GM19463 (cell line): ENCODE measurements around the gene WIF1.
A peak's percentile ranks its signal among the peaks of the same experiment; 100 is the strongest.

ENCODE experiments used
- ATAC-seq: cut with Tn5 transposase; IDR thresholded peaks from one replicate; pipeline ENCODE4 v1.9.1; 2021; ENCODE audit warnings: mild to moderate bottlenecking, moderate library complexity; ENCODE audit not compliant: unreplicated experiment

Gene WIF1, protein sequence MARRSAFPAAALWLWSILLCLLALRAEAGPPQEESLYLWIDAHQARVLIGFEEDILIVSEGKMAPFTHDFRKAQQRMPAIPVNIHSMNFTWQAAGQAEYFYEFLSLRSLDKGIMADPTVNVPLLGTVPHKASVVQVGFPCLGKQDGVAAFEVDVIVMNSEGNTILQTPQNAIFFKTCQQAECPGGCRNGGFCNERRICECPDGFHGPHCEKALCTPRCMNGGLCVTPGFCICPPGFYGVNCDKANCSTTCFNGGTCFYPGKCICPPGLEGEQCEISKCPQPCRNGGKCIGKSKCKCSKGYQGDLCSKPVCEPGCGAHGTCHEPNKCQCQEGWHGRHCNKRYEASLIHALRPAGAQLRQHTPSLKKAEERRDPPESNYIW

DNA sequence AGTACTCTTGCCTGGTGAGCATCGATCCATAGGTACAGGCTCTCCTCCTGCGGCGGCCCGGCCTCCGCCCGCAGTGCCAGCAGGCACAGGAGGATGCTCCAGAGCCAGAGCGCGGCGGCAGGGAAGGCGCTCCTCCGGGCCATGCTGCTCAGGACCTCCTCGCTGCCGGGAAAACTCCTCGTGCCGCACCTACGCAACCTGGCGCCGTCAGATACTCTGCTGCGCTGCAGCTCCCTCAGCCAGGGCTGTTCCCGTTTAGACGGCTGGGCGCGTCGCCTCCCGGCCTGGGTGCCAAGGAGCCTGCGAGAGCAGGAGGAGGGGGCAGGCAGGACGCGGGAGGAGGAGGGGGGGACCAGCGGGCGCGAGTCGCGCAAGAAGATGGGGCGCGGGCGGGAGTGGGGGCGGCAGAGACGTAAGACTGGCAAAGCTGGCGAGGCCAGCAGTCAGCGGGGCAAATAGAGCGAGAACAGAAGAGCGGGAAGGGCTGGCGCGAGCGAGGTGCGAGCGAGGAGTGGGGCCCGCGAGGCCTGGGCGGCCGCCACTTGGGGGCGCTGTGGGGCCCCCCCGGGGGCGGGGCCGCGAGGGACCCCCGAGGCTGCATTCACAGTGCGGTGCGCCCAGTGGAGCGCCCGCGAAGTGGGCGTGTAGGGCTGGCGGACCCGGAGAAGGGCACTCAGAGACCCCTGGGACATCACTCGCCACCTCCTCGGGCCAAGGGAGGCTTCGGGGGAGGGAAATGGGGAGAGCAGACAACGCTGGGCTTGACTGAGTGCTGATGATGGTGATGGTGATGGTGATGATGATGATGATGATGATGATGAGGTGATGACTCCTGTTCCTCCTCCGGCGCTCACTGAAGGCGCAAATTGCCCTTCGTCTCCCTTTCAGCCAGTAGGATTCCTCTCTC, at the start of gene WIF1:
WIF1 (minus strand) TSS at position 257 of the 907 bp plus-strand sequence; CDS start at position 143, 114 bp downstream.
- peak; percentile 67 for ATAC-seq

DNA sequence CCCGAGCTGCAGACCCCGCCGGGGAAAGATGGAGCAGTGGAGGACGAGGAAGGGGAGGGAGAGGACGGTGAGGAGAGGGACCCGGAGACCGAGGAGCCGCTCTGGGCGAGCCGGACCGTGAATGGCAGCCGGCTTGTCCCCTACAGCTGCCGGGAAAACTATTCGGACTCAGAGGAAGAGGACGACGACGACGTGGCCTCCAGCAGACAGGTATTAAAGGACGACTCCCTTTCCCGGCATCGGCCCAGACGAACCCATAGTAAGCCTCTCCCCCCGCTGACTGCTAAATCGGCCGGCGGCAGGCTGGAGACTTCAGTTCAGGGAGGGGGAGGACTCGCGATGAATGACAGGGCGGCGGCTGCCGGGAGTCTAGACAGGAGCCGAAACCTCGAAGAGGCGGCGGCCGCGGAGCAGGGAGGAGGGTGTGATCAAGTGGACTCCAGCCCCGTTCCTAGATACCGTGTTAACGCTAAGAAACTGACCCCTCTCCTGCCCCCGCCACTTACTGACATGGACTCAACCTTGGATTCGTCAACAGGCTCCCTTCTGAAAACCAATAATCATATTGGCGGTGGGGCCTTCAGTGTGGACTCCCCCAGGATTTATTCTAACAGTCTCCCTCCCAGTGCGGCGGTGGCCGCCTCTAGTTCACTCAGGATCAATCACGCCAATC, 49.2 kb upstream of the WIF1 start:
- ATAC-seq, result peak; percentile 45

DNA sequence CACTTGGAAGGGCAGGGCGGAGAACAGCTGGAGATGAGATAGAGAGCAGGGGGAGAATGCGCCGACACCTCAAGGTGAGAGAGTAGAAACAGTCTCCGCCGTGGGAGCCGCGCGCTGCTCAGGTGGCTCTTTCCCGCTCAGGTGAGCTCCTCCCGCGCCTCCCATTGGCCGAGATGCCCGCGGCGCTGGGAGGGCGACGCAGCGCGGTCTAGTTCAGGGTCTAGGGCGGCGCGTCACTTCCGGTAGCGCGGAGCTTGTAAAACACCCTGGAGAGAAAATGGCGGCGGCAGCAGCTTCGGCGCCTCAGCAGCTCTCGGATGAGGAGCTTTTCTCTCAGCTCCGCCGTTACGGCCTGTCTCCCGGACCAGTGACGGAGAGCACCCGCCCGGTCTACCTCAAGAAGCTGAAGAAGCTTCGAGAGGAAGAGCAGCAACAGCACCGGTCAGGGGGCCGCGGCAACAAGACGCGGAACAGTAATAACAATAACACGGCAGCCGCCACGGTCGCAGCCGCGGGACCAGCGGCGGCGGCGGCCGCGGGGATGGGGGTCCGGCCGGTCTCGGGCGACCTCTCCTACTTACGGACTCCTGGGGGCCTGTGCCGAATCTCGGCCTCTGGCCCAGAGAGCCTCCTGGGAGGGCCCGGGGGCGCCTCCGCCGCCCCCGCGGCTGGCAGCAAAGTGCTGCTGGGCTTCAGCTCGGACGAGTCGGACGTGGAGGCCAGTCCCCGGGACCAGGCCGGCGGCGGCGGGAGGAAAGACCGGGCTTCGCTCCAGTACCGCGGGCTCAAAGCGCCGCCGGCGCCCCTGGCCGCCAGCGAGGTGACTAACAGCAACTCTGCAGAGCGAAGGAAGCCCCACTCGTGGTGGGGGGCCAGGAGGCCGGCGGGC, 48.5 kb upstream of the WIF1 start, which contains the start of gene LEMD3:
LEMD3 (plus strand) TSS at position 264 of the 889 bp plus-strand sequence; CDS start at position 278, 14 bp downstream.
- ATAC-seq, result peak; percentile 91

DNA sequence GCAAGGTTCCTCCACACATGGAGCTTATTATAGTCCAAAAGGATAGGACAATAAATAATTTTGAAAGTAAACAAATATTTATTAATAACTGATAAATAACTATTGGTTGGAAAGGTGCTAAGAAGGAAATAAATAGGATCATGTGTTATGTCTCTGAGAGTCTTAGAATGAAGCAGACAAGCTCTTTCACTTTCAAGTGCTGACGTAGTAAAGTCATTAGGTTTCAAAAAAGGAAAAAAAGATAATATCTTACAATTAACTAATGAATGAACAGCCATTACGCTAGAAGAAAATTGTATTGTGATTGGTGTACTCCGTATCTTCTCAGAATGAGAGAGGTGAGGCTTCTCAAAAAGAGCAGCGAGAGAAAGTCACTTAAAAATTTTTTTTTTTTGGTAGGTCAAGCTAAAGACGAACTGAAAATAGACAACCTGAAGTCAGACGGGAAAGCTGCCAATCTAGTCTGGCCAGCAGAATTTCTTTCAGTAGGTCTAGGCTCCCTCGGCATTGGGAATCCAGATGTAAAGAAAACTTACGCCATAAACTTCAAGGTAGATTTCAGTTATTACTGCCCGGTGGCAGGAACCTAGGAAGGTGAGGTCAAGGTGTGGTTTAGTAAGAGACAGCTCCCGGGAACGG, 47.7 kb upstream of the WIF1 start:
- ATAC-seq, result peak; percentile 1

DNA sequence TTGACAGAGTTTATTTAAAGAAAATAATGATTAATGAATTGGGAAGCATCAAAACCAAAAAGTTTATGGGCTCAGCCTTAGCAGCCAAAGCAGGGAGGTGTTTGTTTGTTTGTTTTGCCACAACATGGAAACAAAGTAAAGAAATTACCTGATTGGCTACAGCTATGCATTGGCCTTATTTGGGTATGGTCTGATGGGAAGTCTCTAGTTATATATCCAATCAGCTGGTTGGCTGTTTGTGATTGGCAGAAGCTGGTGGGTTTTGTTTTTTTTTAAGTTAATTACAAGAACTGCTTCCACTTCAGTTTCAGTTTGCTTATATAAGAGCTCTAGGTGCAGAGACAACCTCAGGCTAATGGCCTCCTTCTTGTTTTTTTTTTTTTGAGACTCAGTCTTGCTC, 43.7 kb upstream of the WIF1 start:
- no peak for ATAC-seq

DNA sequence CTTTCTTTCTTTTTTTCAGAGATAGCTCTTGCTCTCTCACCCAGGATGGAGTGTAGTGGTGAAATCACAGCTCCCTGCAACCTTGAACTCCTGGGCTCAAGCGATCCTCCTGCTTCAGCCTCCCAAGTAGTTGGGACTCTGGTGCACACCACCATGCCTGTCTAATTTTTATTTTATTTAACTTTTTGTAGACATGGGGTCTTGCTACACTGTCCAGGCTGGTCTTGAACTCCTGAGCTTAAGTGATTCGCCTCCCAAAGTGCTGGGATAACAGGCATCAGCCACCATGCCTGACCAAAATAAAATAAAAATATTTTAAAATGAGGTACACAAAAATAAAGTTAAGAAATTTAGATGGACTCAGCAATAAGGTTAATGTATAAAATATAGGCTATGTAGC, 43.1 kb upstream of the WIF1 start:
- no peak for ATAC-seq

DNA sequence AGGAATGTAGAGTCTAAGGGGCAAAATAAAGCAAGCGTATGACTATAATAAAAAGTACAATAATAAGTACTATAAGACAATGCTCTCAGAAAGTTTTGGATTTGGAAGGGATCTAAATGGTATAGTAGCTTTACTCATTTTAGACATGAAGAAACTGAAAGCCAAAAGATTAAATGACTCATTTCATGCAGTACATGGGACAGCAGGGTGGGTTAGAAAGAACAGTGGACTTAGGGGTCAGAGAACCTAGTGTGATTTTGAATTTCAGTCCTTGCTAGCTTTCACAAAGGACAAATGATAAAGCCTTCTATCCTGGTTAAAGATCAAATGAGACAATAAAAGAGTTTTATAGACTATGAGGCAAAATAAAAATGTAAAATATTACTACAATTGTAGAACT, 41.5 kb upstream of the WIF1 start:
- peak; percentile 64 for ATAC-seq

DNA sequence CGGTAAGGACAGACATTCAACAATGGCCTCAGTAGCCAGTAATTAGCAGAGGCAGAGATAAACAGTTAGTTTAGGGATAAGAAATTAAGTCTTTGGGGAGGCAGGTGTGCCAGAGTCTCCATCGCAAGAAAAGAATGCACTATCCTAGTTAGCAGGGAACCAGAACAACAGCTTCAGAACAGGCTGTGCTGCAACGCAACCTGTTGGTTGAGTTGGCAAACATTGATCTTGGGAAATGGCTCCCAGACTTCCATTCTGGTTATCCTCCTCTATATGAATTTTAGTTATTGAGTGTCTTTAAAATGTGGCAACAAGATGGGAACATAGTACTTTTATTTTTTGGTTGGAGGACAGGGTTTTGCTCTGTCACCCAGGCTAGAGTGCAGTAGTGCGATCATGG, 36.0 kb upstream of the WIF1 start:
- ATAC-seq, result no peak

DNA sequence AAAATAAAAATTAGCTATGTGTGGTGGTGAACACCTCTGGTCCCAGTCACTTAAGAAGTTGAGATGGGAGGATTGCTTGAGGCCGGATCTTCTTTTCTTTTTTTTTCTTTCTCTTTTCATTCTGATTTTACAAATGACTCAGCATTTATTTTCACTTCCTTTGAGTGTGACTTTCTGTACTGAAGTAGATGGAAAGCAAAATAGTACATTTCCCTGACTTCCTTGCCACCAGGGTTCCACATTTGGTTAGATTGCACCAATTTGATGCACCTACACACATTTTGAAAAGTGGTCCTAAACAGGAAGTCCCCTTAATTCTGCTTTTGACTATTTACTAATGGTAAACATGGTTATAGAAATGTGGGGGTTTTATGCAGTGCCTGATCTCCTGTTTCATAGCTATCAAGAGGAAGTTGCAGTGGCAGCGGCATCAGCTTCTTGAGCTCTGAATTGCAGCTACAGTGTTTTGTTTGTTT, 35.3 kb upstream of the WIF1 start:
- ATAC-seq, result peak; percentile 87

DNA sequence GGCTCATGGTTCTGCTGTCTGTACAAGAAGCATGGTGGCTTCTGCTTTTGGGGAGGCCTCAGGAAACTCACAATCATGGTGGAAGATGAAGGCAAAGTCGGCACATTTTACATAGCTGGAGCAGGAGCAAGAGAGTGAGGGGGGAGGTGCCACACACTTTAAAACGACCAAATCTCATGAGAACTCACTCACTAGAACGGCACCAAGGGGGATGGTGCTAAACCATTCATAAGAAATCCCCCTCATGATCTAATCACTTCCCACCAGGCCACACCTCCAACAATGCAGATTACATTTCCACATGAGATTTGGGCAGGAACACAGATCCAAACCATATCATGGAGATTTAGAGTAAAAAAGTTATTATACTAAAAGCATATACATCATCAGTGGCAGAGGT, 34.7 kb upstream of the WIF1 start:
- ATAC-seq, result peak; percentile 18

DNA sequence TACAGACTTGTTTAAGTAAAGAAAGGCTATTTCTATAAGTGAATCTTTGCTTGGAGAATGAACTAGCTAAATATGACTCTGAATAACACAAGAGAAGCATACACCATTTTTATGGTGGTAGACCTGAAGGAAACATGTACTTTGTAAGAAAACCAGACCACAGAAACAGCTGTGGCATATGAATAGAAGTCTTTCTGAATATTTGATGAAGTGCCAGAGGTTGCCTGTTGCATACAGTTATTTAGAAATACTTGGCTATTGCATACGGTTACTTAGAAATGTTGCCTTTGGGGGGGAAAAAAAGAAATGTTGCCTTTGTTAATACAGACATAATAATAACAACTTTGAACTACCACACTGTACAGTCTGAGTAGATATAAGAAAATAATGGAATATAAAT, 31.5 kb upstream of the WIF1 start:
- ATAC-seq, result no peak

DNA sequence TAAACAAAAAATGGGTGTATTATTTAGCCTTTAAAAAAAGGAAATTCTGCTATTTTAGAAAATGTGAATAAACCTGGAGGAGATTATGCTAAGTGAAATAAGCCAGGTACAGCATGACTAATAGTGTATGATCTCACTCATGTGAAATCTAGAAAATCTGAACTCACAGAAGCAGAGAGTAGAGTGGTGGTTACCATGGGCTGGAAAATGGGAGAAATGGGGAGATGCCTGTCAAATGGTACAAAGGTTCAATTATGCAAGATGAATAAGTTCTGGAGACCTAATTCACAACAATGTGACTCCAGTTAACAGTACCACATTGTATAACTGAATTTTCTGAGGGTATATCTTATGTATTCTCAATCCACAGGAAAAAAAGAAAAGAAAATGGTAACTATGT, 30.9 kb upstream of the WIF1 start:
- ATAC-seq, result no peak

DNA sequence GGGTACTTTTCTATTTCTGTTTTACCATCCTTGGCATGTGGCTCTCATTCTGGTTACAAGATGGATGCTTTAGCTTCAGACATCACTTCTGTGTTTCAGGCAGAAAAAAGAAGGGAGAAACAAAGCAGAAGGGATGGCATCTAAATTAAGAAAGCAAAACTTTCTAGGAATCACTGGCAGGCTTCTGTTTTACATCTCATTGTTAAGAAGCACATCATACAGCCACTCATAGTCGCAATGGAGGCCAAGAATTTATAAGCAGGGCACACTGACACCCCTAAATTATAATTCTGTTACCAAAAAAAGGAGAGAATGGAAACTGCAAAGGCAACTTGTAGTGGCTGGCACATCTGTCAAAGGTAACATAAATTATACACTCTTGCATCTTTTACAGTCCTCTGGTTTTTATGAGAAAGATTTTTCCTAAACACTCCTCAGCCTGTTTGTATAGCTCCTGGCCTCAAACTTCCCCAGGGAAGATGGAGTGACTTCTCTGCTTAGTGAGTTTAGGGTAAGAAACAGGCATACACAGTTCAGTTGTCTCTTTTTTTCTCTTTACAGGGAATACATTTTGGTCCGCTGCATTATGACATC, 26.3 kb upstream of the WIF1 start:
- ATAC-seq, result no peak

DNA sequence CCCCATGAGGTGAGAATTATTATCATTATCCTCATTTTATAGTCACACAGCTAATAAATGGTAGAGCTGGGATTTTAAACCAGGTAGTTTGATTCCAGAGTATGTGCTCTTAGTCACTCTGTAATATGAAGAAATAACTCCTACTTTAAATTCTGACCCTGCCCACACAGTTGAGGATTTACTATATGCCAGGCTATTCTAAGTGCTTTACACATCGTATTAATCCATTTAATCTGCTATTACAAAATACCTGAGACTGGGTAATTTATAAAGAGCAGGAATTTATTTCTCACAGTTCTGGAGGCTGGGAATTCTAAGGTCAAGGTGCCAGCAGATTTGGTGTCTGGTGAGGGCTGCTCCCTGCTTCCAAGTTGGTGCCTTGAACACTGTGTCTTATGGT, 19.6 kb upstream of the WIF1 start:
- ATAC-seq, result no peak

DNA sequence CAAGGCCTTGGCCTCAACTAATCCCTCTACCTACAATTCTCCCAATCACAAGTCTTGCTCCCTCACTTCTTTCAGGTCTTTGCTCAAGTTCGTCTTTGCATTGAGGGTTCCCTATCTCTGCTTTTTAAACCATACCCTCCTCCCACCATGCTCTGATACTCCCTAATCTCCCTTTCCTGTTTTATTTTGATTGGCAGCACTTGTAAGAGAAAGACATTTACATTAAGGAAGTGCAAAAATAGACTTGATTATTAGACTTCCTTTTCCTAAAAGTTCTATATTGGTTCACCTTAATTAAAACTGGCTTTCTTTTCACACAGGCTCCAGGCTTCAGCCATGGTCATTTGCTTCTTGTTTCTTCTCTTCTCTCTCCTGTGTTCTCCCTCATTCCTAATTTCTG, 18.3 kb upstream of the WIF1 start:
- no peak for ATAC-seq

DNA sequence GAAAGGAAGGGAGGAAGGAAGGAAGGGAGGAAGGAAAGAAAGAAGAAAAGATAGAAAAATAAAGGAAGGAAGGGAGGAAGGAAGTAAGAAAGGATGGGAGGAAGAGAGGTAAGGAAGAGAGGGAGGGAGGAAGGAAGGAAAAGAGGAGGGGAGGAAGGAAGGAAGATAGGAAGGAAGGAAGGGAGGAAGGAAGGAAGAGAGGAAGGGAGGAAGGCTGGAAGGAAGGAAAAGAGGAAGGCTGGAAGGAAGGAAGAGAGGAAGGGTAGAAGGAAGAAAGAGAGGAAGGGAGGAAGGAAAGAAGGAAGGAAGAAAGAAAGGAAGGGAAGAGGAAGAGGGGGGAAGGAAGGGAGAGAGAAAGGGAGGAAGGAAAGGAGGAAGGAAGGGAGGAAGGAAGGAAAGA, 12.8 kb upstream of the WIF1 start:
- ATAC-seq, result no peak

DNA sequence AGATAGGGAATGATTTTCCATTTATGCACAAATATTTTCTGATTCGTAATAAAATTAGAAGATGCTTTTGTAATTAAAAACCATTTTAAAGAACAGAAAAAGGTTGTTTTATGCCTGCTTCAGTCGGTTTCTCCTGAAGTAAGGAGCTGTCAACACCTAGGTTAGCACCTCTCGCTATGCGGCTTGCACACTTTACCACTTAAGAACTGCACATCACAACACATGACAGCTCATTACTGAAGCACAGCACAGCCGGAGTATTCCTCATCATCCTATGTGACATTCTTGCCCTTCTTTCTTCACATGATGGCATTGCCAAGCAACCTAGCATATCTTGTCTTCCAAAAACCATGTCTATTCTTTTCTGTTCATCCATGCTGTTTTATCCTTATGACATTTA, 5.4 kb upstream of the WIF1 start:
- ATAC-seq, result no peak

DNA sequence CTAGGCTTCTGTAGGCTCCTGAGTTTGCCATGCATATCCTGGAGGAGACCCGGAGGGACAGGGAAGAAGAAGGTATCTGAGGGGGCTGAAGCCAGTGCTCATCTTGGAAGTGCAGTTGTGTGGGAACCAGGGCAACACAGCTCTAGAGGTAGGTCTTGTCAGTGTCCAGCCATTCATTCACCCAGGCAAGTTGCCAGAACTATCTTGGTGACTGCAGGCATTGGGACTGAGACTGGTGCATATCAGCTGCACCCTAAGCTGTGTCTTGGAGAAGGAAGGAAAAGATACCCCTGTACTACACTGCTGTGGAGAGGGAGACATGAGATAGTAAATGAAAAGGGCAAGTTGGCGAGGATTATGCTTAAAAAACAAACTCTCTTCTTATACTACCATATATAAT, 4.9 kb upstream of the WIF1 start:
- no peak for ATAC-seq

DNA sequence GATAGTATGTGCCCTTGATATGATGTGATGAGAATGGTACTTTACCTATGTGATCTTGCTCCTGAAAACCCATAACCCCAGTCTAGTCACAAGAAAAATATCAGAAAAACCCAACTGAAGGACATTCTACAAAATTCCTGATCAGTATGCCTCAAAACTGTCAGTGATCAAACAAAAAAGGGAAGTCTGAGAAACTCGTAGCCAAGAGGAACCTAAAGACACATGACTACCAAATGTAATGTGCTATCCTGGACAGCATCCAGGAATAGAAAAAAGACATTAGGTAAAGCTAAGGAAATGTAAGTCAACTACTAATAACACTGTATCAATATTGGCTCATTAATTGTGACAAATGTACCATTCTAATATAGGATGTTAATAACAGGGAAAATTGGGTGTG, 4.1 kb upstream of the WIF1 start:
- no peak for ATAC-seq
